Adrenal gland (tissue), 12 donors: ENCODE data around the gene NEU4. TPM values are rescaled to one million over a fixed set of nuclear protein-coding genes. Genes with fewer than 3 reads are reported as not detected.

Experiments used
- DNase-seq, 7 donors: peaks; one replicate each; pipeline ENCODE4 v3.0.0-alpha.2; 2019 to 2020
- H3K27ac ChIP-seq, 5 donors: fragments of 200-600 bp; sonication (generic) in 4 of 5; 1 replicate in 3 of 5; 2 replicates in 2 of 5; pipeline versions ENCODE4 v1.5.1 to v1.8.0; 2016 to 2020; ENCODE audit warnings: mild to moderate bottlenecking in 1 of 5
- H3K27me3 ChIP-seq: fragments of 200-600 bp; 2 replicates; pipeline ENCODE4 v1.8.0; 2021
- H3K36me3 ChIP-seq, 2 donors: fragments of 200-600 bp; replicated peaks in 1 of 2; 1 replicate in 1 of 2; 2 replicates in 1 of 2; pipeline versions ENCODE4 v1.5.1 to v1.8.0; 2018 to 2022
- H3K4me1 ChIP-seq, 2 donors: fragments of 200-600 bp; replicated peaks in 1 of 2; 1 replicate in 1 of 2; 2 replicates in 1 of 2; pipeline versions ENCODE4 v1.5.1 to v1.8.0; 2018 to 2021
- H3K4me3 ChIP-seq, 4 donors: fragments of 200-600 bp; sonication (generic) in 3 of 4; one replicate each; pipeline ENCODE4 v1.5.1; 2016 to 2018
- H3K9me3 ChIP-seq, 3 donors: fragments of 200-600 bp; sonication (generic) in 1 of 3; replicated peaks in 1 of 3; 1 replicate in 2 of 3; 2 replicates in 1 of 3; pipeline versions ENCODE4 v1.5.1 to v1.8.0; 2016 to 2021
- POLR2A ChIP-seq, 2 donors: fragments of 450-650 bp; IDR thresholded peaks; one replicate each; pipeline ENCODE4 v1.6.1; 2017; ENCODE audit warnings: antibody characterized with exemption in 2 of 2, mild to moderate bottlenecking in 2 of 2, moderate library complexity in 1 of 2
- WGBS, 4 donors: extraction: QIAGEN DNeasy Blood & Tissue Kit in 2 of 4; methylation state at CpG; one replicate each; pipeline versions ENCODE4 v1.1.5 to v1.1.7; 2013 to 2017; 5-methylcytosine and 5-hydroxymethylcytosine counted together
- intact Hi-C, 2 donors: fragments of 100-400 bp; cut with DNase I; formaldehyde crosslinking; loops; one replicate each; pipeline versions ENCODE4 v1.14.1 to v1.15.0; 2022 to 2023
- polyA plus RNA-seq, 3 donors: library from polyadenylated mRNA; stranded (reverse); fragments of 200-250 nt in 2 of 3; fragments of 350-450 nt in 1 of 3; fragmentation: Illumina TruSeq in 1 of 3; extraction: RNeasy Lipid Tissue Mini Kit (QIAGEN cat#74804) in 1 of 3; gene quantifications; one replicate each; pipeline ENCODE4 v1.2.3, GENCODE V29; 2013 to 2014
- total RNA-seq, 9 donors: library from RNA; depleted of rRNA in 4 of 9; stranded (reverse); fragments of >200 nt in 4 of 9; fragments of 120-200 nt in 1 of 9; fragmentation: NEBNext Ultra II Directional in 1 of 9; extraction: Animal tissue kit (Norgen Biotek cat#: 25700) in 1 of 9; gene quantifications; one replicate each; pipeline versions ENCODE4 v1.1.0 to v1.2.4, GENCODE V29; 2013 to 2023
- TF ChIP-seq, protein P1 (sequence below), 6 experiments: fragments of 450-650 bp in 4 of 6; fragments of 200-600 bp in 2 of 6; sonication (generic) in 1 of 6; IDR thresholded peaks; 1 replicate in 5 of 6; 2 replicates in 1 of 6; pipeline versions ENCODE4 v1.5.1 to v1.8.0; 2016 to 2021; ENCODE audit warnings: antibody characterized with exemption in 6 of 6, mild to moderate bottlenecking in 2 of 6, moderate library complexity in 1 of 6
- donor health status: healthy with polysubstance abuse.
- donor health status: Bipolar disorder and iron deficiency.
- donor health status: DM: yes; HTN: yes; CAD: no.
- donor health status: DM: no; HTN: no; CAD: no.
- donor health status: DM: no; HTN: no; CAD: no.
- donor health status: DM: yes; HTN: yes; CAD: no.

The NEU4 gene
- total and polyA plus RNA-seq, 12 donors = 0.17 to 2.3 (median 0.37) TPM; not detected in 3

DNA sequence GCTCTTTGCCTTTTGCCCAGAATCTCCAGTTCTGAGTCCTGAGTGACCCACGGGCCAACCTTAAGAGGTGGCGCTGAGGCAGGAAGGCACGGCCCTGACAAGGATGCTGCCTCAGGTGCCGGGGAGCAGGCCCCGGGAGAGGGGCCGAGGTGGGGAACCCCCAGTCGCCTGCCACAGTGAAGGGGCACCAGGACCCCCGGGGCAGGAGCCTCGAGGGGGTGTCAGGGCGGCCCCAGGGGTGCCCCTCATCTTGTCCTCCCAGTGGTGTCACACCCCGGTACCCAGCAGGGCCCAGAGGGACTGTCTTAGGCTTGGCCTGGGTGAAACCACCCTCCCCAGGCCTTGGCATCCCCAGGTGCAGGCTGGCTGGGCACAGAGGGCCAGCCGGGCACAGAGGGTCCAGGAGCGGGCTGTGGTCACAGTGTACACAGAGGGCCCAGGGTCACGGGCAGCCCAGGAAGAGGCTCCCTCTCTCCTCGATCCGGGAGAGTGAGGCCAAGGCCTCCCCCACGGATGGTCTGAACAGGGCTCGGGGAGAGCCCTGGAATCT is 48.7 kb downstream of the NEU4 start:
- Histone ChIP-seq H3K36me3 (no peaks in the 10 kb centered on the region), H3K27me3 (no peaks in the 10 kb centered on the region), H3K4me1 (peaks cover 0 to 15% of the 10 kb centered on the region in 2 donors), H3K9me3 (no peaks in the 10 kb centered on the region), H3K4me3 (no peak overlapping the region), H3K27ac (no peak overlapping the region)
- TF ChIP-seq, protein P1, sequence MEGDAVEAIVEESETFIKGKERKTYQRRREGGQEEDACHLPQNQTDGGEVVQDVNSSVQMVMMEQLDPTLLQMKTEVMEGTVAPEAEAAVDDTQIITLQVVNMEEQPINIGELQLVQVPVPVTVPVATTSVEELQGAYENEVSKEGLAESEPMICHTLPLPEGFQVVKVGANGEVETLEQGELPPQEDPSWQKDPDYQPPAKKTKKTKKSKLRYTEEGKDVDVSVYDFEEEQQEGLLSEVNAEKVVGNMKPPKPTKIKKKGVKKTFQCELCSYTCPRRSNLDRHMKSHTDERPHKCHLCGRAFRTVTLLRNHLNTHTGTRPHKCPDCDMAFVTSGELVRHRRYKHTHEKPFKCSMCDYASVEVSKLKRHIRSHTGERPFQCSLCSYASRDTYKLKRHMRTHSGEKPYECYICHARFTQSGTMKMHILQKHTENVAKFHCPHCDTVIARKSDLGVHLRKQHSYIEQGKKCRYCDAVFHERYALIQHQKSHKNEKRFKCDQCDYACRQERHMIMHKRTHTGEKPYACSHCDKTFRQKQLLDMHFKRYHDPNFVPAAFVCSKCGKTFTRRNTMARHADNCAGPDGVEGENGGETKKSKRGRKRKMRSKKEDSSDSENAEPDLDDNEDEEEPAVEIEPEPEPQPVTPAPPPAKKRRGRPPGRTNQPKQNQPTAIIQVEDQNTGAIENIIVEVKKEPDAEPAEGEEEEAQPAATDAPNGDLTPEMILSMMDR (IDR thresholded peaks at IDR 0.05) = no peak
- no peak for TF ChIP-seq POLR2A (IDR thresholded peaks at IDR 0.05)
- 82 to 84% (median 82%) methylated on average over 8 to 18 of the region's 18 CpGs for WGBS, 4 donors
- DNase-seq = no peak
- intact Hi-C loops = no loop called here

DNA sequence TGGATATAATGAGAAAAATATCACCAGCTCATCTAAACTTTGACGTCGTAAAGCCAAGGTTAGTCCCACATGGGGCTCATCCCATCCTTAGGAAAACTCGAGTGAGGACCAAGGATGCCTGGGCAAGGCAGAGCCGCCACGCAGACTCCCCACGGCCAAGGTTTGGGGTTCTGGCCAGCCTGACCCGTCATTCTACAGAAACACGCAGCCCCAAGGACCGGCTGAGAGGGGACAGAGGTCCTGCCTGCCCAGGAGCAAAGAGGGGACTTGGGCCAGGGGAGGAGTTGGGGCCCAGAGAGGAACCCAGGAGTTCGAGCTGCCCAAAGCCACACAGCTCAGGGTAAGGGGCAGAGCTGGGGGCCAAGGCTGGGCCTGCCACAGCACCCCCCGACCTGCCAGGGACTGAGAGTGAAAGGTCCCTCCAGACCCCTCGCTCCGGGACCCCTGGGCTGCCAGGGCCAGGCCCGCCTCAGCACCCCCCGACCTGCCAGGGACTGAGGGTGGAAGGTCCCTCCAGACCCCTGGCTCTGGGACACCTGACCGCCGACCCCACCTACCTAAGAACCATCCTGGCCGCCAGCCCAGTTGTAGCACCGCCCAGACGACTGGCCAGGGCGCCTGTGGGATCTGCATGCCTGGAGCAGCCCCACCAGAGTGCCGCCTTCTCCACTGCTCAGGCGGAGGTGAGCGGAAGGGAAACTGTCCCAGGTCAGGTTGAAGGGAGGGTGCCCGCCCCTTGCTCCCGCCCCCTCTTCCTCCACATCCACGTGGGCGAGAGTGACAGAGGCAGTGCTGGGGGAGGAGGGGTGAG is 49.4 kb downstream of the NEU4 start, which contains the start of gene PDCD1:
PDCD1 (minus strand) TSS at position 689 of the 811 bp plus-strand sequence; CDS start at position 633, 56 bp downstream.
- 73 to 86% (median 78%) methylated on average over 10 to 28 of the region's 28 CpGs for WGBS, 4 donors
- Histone ChIP-seq H3K4me3 (peak within 1 kb of the TSS in 1 of 4 donors; percentile 34), H3K36me3 (no peaks in the 10 kb centered on the region), H3K9me3 (no peaks in the 10 kb centered on the region), H3K4me1 (peaks cover 0 to 15% of the 10 kb centered on the region in 2 donors), H3K27ac (peak within 1 kb of the TSS in 3 of 5 donors; percentile 35 to 88 (median 88)), H3K27me3 (peaks cover 4% of the 10 kb centered on the region)
- TF ChIP-seq, protein P1 (IDR thresholded peaks at IDR 0.05) = no peak
- intact Hi-C loops = no loop called here
- peak in 2 of 7 donors; percentile 12 to 21 for DNase-seq

DNA sequence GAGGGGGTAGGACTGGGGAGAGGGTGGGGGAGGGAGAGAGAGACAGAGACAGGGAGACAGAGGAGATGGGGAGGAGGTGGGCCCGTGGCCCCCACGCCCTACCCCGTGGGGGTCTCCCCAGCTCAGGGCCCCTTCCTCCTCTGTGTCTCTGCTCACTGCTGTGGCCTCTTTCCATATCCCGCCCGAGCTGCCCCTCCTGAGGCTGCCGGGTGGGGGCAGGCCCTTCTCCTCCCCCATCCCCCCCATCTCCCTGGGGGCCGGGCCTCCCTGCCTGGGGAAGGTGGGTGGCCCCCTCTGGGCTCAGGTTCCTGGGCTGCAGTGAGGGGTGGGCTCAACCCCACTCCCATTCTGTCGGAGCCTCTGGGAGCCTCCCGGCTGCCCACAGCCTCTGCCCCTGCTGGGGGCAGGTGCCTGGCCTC is 50.0 kb downstream of the NEU4 start:
- H3K36me3 ChIP-seq = no peaks in the 10 kb centered on the region
- H3K4me3 ChIP-seq = no peak overlapping the region
- DNase-seq = no peak
- WGBS, 4 donors = 38 to 59% (median 52%) methylated on average over 3 to 9 of the region's 9 CpGs
- peak overlapping the region in 3 of 5 donors; percentile 35 to 88 (median 88) for H3K27ac ChIP-seq
- H3K27me3 ChIP-seq = peaks cover 7% of the 10 kb centered on the region
- TF ChIP-seq POLR2A (IDR thresholded peaks at IDR 0.05) = no peak
- TF ChIP-seq, protein P1 (IDR thresholded peaks at IDR 0.05) = no peak
- no peaks in the 10 kb centered on the region for H3K9me3 ChIP-seq
- H3K4me1 ChIP-seq = peaks cover 0 to 15% of the 10 kb centered on the region in 2 donors
- intact Hi-C loops = no loop called here

DNA sequence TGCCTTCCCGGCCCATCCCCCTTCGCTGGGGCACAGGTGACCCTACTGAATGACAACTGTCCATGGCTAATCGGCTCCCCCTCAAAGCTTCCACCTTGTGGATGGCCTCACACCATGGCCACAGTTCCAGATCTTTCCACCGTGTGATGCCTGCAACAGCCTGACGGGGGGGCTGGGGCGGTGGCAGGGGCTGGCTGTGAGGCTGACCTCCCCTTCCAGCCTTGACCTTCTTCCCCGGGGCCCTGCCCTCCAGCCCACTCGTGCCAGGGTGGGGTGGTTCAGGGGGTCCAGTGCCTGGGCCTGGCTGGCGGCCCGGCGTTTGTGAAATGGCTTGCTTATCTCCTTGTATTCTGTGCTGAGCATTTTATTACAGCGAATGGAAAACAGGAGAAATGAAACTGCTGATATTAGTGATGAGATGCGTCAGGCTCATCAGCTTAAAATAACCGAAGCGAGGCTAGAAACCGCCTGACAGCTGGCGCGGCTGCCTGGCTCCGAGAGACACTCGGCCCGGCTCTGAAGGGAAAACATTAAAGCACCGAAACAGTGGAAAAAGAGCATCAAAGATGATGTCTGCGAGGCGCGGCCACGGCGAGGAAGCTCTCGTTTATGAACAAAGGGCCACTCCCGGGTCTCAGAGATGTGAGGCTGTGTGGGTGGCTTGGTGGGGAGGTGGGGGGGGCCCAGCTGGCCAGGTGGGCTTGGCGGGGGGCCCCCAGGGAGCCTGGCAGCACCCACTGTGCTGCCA is 50.6 kb downstream of the NEU4 start:
- WGBS, 4 donors = 37 to 53% (median 49%) methylated on average over 26 to 30 of the region's 30 CpGs
- Histone ChIP-seq H3K4me3 (peak overlapping the region in 1 of 4 donors; percentile 34), H3K27me3 (peaks cover 7% of the 10 kb centered on the region), H3K27ac (peak overlapping the region in 3 of 5 donors; percentile 35 to 88 (median 88)), H3K4me1 (peaks cover 0 to 15% of the 10 kb centered on the region in 2 donors), H3K9me3 (no peaks in the 10 kb centered on the region), H3K36me3 (no peaks in the 10 kb centered on the region)
- intact Hi-C loops = no loop called here
- TF ChIP-seq POLR2A (IDR thresholded peaks at IDR 0.05) = peak in 1 of 2 donors; percentile 9
- TF ChIP-seq, protein P1 (IDR thresholded peaks at IDR 0.05) = peak in 2 of 6 experiments; percentile 16 to 20
- peak in 4 of 7 donors; percentile 46 to 78 (median 50) for DNase-seq
